CD4-positive, alpha-beta memory T cell (primary cell): ENCODE data around the gene RGS19. TPM values are rescaled to one million over a fixed set of nuclear protein-coding genes. Genes with fewer than 3 reads are reported as not detected.
A peak's percentile ranks its signal among the peaks of the same experiment; 100 is the strongest.

ENCODE experiments used
- CTCF ChIA-PET: fragments of 350-600 bp; sonication (Branson Sonifier 250); formaldehyde crosslinking; loops from one replicate; lab custom pipeline; 2021; ENCODE audit warnings: inconsistent platforms; ENCODE audit not compliant: partially characterized antibody; lab: Charles Lee
- POLR2A ChIA-PET: fragments of 350-600 bp; sonication (Branson Sonifier 250); formaldehyde crosslinking; loops from one replicate; lab custom pipeline; 2021; ENCODE audit not compliant: partially characterized antibody; lab: Charles Lee
- DNase-seq, 5 donors: peaks; one replicate each; pipeline versions ENCODE4 v3.0.0 to v3.0.0-alpha.2; 2020 to 2022; ENCODE audit warnings: mixed read lengths in 1 of 5
- H3K27ac ChIP-seq: one replicate; pipeline ENCODE4 v1.7.0; 2013; ENCODE audit warnings: low read depth, low read length
- H3K27me3 ChIP-seq: 2 replicates; pipeline ENCODE4 v1.7.0; 2013; ENCODE audit warnings: mild to moderate bottlenecking, low read length, moderate library complexity; ENCODE audit not compliant: insufficient read depth
- H3K36me3 ChIP-seq: 2 replicates; pipeline ENCODE4 v1.7.0; 2013; ENCODE audit warnings: mild to moderate bottlenecking, low read length, moderate library complexity; ENCODE audit not compliant: insufficient read depth
- H3K4me1 ChIP-seq: 2 replicates; pipeline ENCODE4 v1.7.0; 2013; ENCODE audit warnings: mild to moderate bottlenecking, low read length, moderate library complexity; ENCODE audit not compliant: insufficient read depth
- H3K4me3 ChIP-seq, 2 donors: one replicate each; pipeline ENCODE4 v1.7.0; 2013; ENCODE audit warnings: low read length in 2 of 2, mild to moderate bottlenecking in 1 of 2
- H3K9me3 ChIP-seq, 2 donors: one replicate each; pipeline ENCODE4 v1.7.0; 2013; ENCODE audit warnings: low read length in 2 of 2, control low read depth in 1 of 2; ENCODE audit not compliant: control insufficient read depth in 1 of 2
- H3K27ac Mint-ChIP-seq, 7 donors: one replicate each; pipeline ENCODE4 v1.8.0; 2020 to 2021; ENCODE audit warnings: mixed read lengths in 7 of 7, mild to moderate bottlenecking in 6 of 7, inconsistent platforms in 3 of 7, moderate library complexity in 3 of 7
- H3K27me3 Mint-ChIP-seq, 2 donors: one replicate each; pipeline ENCODE4 v1.8.0; 2020 to 2021; ENCODE audit warnings: mixed read lengths in 2 of 2
- H3K36me3 Mint-ChIP-seq, 2 donors: one replicate each; pipeline ENCODE4 v1.8.0; 2020 to 2021; ENCODE audit warnings: mixed read lengths in 2 of 2, inconsistent platforms in 1 of 2, mild to moderate bottlenecking in 1 of 2
- H3K4me1 Mint-ChIP-seq, 4 donors: one replicate each; pipeline ENCODE4 v1.8.0; 2020 to 2021; ENCODE audit warnings: mixed read lengths in 4 of 4, mild to moderate bottlenecking in 1 of 4
- H3K4me3 Mint-ChIP-seq, 8 donors: one replicate each; pipeline ENCODE4 v1.8.0; 2020 to 2021; ENCODE audit warnings: mixed read lengths in 8 of 8, mild to moderate bottlenecking in 7 of 8, moderate library complexity in 6 of 8, inconsistent platforms in 3 of 8
- H3K9me3 Mint-ChIP-seq, 8 donors: one replicate each; pipeline ENCODE4 v1.8.0; 2020 to 2021; ENCODE audit warnings: mixed read lengths in 8 of 8, mild to moderate bottlenecking in 5 of 8, inconsistent platforms in 3 of 8, moderate library complexity in 1 of 8
- intact Hi-C: fragments of 100-400 bp; cut with micrococcal nuclease; formaldehyde crosslinking; loops from one replicate; pipeline ENCODE4 v1.15.1; 2023
- polyA plus RNA-seq, 2 donors: library from polyadenylated mRNA; unstranded; fragments of 300-500 nt; fragmentation: Illumina TruSeq; gene quantifications; one replicate each; pipeline ENCODE4 v1.2.3, GENCODE V29; 2021
- total RNA-seq, 2 experiments: library from RNA; stranded (reverse); gene quantifications; one replicate each; pipeline ENCODE4 v1.2.3, GENCODE V29; 2021

Gene RGS19
- total and polyA plus RNA-seq, 4 experiments from 2014 or later: 35.0 to 116 (median 74.0) TPM

GRCh38 chr20:64056889-64057627, 22.3 kb downstream of the RGS19 start:
- CTCF ChIA-PET: interaction anchor here (0.7 to 11.2 kb wide), 11 partner anchors 10 to 193 kb away, joined by 3 to 133 read pairs (median 6); partner anchors contain the start of genes C20orf204, OPRL1, PRPF6 and RGS19
- DNase-seq: no peak
- Histone ChIP-seq H3K4me3 (no peak overlapping the region), H3K36me3 (no peaks in the 10 kb centered on the region), H3K9me3 (no peaks in the 10 kb centered on the region), H3K27me3 (no peaks in the 10 kb centered on the region), H3K27ac (no peak overlapping the region), H3K4me1 (peaks cover 17% of the 10 kb centered on the region)
- H3K9me3 Mint-ChIP-seq: no peaks in the 10 kb centered on the region
- no peak overlapping the region for H3K27ac Mint-ChIP-seq
- peaks cover 3 to 20% (median 9%) of the 10 kb centered on the region in 4 donors for H3K4me1 Mint-ChIP-seq
- intact Hi-C loops: loop anchor here (1.0 kb wide), 1 partner anchor 18 kb away; no protein-coding TSS in a partner anchor
- peak overlapping the region in 6 of 8 donors; percentile 35 to 64 (median 53) for H3K4me3 Mint-ChIP-seq
- no peaks in the 10 kb centered on the region for H3K36me3 Mint-ChIP-seq
- peaks cover 6 to 17% of the 10 kb centered on the region in 2 donors for H3K27me3 Mint-ChIP-seq
- POLR2A ChIA-PET: interaction anchor here (0.6 to 1.8 kb wide), 7 partner anchors 13 to 161 kb away, joined by 3 to 14 read pairs (median 4); partner anchors contain the start of genes PRPF6 and SAMD10

- POLR2A ChIA-PET: interaction anchor here (1.4 to 1.8 kb wide), 3 partner anchors 18 to 77 kb away, joined by 4 to 14 read pairs (median 6); partner anchors contain the start of genes PRPF6 and SAMD10
Observed at GRCh38 chr20:64056639-64056888, 22.8 kb downstream of the RGS19 start.

GRCh38 chr20:64055893-64056638, 23.3 kb downstream of the RGS19 start:
- intact Hi-C loops: no loop called here
- Histone ChIP-seq H3K4me1 (peaks cover 16% of the 10 kb centered on the region), H3K27ac (no peak overlapping the region), H3K27me3 (peaks cover 2% of the 10 kb centered on the region), H3K4me3 (no peak overlapping the region), H3K36me3 (no peaks in the 10 kb centered on the region), H3K9me3 (no peaks in the 10 kb centered on the region)
- Mint-ChIP-seq H3K4me3 (no peak overlapping the region), H3K4me1 (peaks cover 3 to 17% (median 9%) of the 10 kb centered on the region in 4 donors), H3K9me3 (no peaks in the 10 kb centered on the region), H3K27me3 (peaks cover 11 to 20% of the 10 kb centered on the region in 2 donors), H3K27ac (no peak overlapping the region), H3K36me3 (no peaks in the 10 kb centered on the region)
- no peak for DNase-seq
- CTCF ChIA-PET: interaction anchor here (1.2 to 11.2 kb wide), 2 partner anchors 11 to 16 kb away, joined by 4 to 133 read pairs; partner anchors contain the start of gene C20orf204
- POLR2A ChIA-PET: interaction anchor here (1.4 to 1.8 kb wide), 3 partner anchors 17 to 76 kb away, joined by 4 to 14 read pairs (median 6); partner anchors contain the start of genes PRPF6 and SAMD10

More at GRCh38 chr20:64056639-64056888, 22.8 kb downstream of the RGS19 start:
- H3K4me3 ChIP-seq: no peak overlapping the region
- peaks cover 3 to 17% (median 9%) of the 10 kb centered on the region in 4 donors for H3K4me1 Mint-ChIP-seq
- no peaks in the 10 kb centered on the region for H3K9me3 Mint-ChIP-seq
- intact Hi-C loops: no loop called here
- no peaks in the 10 kb centered on the region for H3K9me3 ChIP-seq
- no peak overlapping the region for H3K27ac ChIP-seq
- H3K36me3 ChIP-seq: no peaks in the 10 kb centered on the region
- H3K27me3 ChIP-seq: no peaks in the 10 kb centered on the region
- DNase-seq: no peak
- H3K27ac Mint-ChIP-seq: no peak overlapping the region
- H3K36me3 Mint-ChIP-seq: no peaks in the 10 kb centered on the region
- peaks cover 11 to 20% of the 10 kb centered on the region in 2 donors for H3K27me3 Mint-ChIP-seq
- H3K4me3 Mint-ChIP-seq: no peak overlapping the region
- peaks cover 16% of the 10 kb centered on the region for H3K4me1 ChIP-seq
- CTCF ChIA-PET: interaction anchor here (1.2 to 11.2 kb wide), 2 partner anchors 10 to 17 kb away, joined by 4 to 133 read pairs; partner anchors contain the start of gene C20orf204

- Histone ChIP-seq H3K4me3 (no peak overlapping the region), H3K9me3 (no peaks in the 10 kb centered on the region), H3K27ac (no peak overlapping the region), H3K36me3 (no peaks in the 10 kb centered on the region), H3K4me1 (peaks cover 16% of the 10 kb centered on the region), H3K27me3 (peaks cover 8% of the 10 kb centered on the region)
- ChIA-PET CTCF (interaction anchor here (1.1 to 11.2 kb wide), 3 partner anchors 16 to 59 kb away, joined by 3 to 133 read pairs (median 4); partner anchors contain the start of gene C20orf204), POLR2A (interaction anchor here (3.5 kb wide), 1 partner anchor 16 kb away, joined by 15 read pairs; no protein-coding TSS in a partner anchor)
- no peak for DNase-seq
- peaks cover 3 to 17% (median 9%) of the 10 kb centered on the region in 4 donors for H3K4me1 Mint-ChIP-seq
- intact Hi-C loops: no loop called here
- peak overlapping the region in 2 of 7 donors; percentile 54 to 63 for H3K27ac Mint-ChIP-seq
- H3K9me3 Mint-ChIP-seq: no peaks in the 10 kb centered on the region
- peaks cover 14 to 20% of the 10 kb centered on the region in 2 donors for H3K27me3 Mint-ChIP-seq
- H3K36me3 Mint-ChIP-seq: no peaks in the 10 kb centered on the region
- H3K4me3 Mint-ChIP-seq: no peak overlapping the region
Observed at GRCh38 chr20:64055396-64055892, 23.9 kb downstream of the RGS19 start.

GRCh38 chr20:64053841-64054661, 25.3 kb downstream of the RGS19 start:
- H3K36me3 Mint-ChIP-seq: no peaks in the 10 kb centered on the region
- H3K4me1 ChIP-seq: peaks cover 23% of the 10 kb centered on the region
- POLR2A ChIA-PET: interaction anchor here (1.1 to 3.5 kb wide), 2 partner anchors 8 to 15 kb away, joined by 4 to 15 read pairs; partner anchors contain the start of gene TCEA2
- CTCF ChIA-PET: interaction anchor here (0.7 to 11.2 kb wide), 4 partner anchors 14 to 74 kb away, joined by 3 to 133 read pairs (median 5); partner anchors contain the start of genes C20orf204 and SAMD10
- no peaks in the 10 kb centered on the region for H3K9me3 ChIP-seq
- H3K4me1 Mint-ChIP-seq: peaks cover 3 to 17% (median 9%) of the 10 kb centered on the region in 4 donors
- no peak overlapping the region for H3K27ac ChIP-seq
- no peak overlapping the region for H3K4me3 ChIP-seq
- no peak overlapping the region for H3K4me3 Mint-ChIP-seq
- no peak for DNase-seq
- no peaks in the 10 kb centered on the region for H3K36me3 ChIP-seq
- intact Hi-C loops: no loop called here
- peaks cover 14 to 20% of the 10 kb centered on the region in 2 donors for H3K27me3 Mint-ChIP-seq
- no peak overlapping the region for H3K27ac Mint-ChIP-seq
- no peaks in the 10 kb centered on the region for H3K9me3 Mint-ChIP-seq
- peaks cover 15% of the 10 kb centered on the region for H3K27me3 ChIP-seq
